MCF 10A (cell line): ENCODE data around the gene LATS2. TPM values are rescaled to one million over a fixed set of nuclear protein-coding genes. Genes with fewer than 3 reads are reported as not detected.

Experiments
- BruUV-seq: library from RNA; stranded (reverse); fragments of 400-500 nt; replicated peaks from 2 replicates; lab custom pipeline; 2021; lab: Mats Ljungman, UMichigan
- CTCF ChIA-PET: fragments of 300-600 bp; sonication (Branson Sonifier 250); formaldehyde crosslinking; extraction: SDS; loops from one replicate; lab custom pipeline; 2021; ENCODE audit warnings: antibody characterized with exemption, inconsistent platforms; lab: Yijun Ruan, JAX
- POLR2A ChIA-PET: fragments of 300-600, 350-650 bp; sonication (Branson Sonifier 250); formaldehyde crosslinking; extraction: SDS; loops from one replicate; lab custom pipeline; 2020; ENCODE audit warnings: antibody characterized with exemption, inconsistent platforms; lab: Yijun Ruan, JAX
- DNase-seq: peaks from one replicate; pipeline ENCODE4 v3.0.0-alpha.2; 2018; ENCODE audit not compliant: unreplicated experiment
- H3K27ac Mint-ChIP-seq: one replicate; pipeline ENCODE4 v1.8.0; 2022; ENCODE audit warnings: mild to moderate bottlenecking, low read depth, mixed read lengths; ENCODE audit not compliant: unreplicated experiment
- H3K27me3 Mint-ChIP-seq: one replicate; pipeline ENCODE4 v1.8.0; 2022; ENCODE audit warnings: mixed read lengths; ENCODE audit not compliant: insufficient read depth, unreplicated experiment
- H3K36me3 Mint-ChIP-seq: one replicate; pipeline ENCODE4 v1.8.0; 2022; ENCODE audit warnings: mild to moderate bottlenecking, moderate library complexity, mixed read lengths; ENCODE audit not compliant: insufficient read depth, unreplicated experiment
- H3K4me1 Mint-ChIP-seq: one replicate; pipeline ENCODE4 v1.8.0; 2022; ENCODE audit warnings: mixed read lengths; ENCODE audit not compliant: insufficient read depth, unreplicated experiment
- H3K4me3 Mint-ChIP-seq: one replicate; pipeline ENCODE4 v1.8.0; 2022; ENCODE audit warnings: mild to moderate bottlenecking, moderate library complexity, mixed read lengths; ENCODE audit not compliant: unreplicated experiment
- H3K9me3 Mint-ChIP-seq: one replicate; pipeline ENCODE4 v1.8.0; 2022; ENCODE audit warnings: mixed read lengths; ENCODE audit not compliant: unreplicated experiment
- intact Hi-C: fragments of 100-400 bp; cut with micrococcal nuclease; formaldehyde crosslinking; loops from 2 replicates; pipeline ENCODE4 v1.14.1; 2022
- total RNA-seq: library from RNA; stranded (reverse); gene quantifications from 2 replicates; pipeline ENCODE4 v1.2.3, GENCODE V29; 2022
- TF ChIP-seq, protein P1 (sequence below): fragments of 200-600 bp; IDR thresholded peaks from one replicate; pipeline ENCODE4 v1.8.0; 2022; ENCODE audit warnings: antibody characterized with exemption, mild to moderate bottlenecking; ENCODE audit not compliant: unreplicated experiment

LATS2 gene
- total RNA-seq, 1 experiment from 2014 or later: 32.3 TPM

- TF ChIP-seq, protein P1, sequence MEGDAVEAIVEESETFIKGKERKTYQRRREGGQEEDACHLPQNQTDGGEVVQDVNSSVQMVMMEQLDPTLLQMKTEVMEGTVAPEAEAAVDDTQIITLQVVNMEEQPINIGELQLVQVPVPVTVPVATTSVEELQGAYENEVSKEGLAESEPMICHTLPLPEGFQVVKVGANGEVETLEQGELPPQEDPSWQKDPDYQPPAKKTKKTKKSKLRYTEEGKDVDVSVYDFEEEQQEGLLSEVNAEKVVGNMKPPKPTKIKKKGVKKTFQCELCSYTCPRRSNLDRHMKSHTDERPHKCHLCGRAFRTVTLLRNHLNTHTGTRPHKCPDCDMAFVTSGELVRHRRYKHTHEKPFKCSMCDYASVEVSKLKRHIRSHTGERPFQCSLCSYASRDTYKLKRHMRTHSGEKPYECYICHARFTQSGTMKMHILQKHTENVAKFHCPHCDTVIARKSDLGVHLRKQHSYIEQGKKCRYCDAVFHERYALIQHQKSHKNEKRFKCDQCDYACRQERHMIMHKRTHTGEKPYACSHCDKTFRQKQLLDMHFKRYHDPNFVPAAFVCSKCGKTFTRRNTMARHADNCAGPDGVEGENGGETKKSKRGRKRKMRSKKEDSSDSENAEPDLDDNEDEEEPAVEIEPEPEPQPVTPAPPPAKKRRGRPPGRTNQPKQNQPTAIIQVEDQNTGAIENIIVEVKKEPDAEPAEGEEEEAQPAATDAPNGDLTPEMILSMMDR: no peak
- Mint-ChIP-seq H3K36me3 (peaks cover 12% of the 10 kb centered on the region), H3K27ac (peak overlapping the region; percentile 31), H3K4me3 (no peak overlapping the region), H3K27me3 (no peaks in the 10 kb centered on the region), H3K9me3 (no peaks in the 10 kb centered on the region), H3K4me1 (peaks cover 30% of the 10 kb centered on the region)
- ChIA-PET POLR2A (interaction anchor here (0.7 to 2.1 kb wide), 4 partner anchors 10 to 88 kb away, joined by 3 to 7 read pairs (median 4); no protein-coding TSS in a partner anchor), CTCF (no interaction called here)
- BruUV-seq: no TSS peak
- intact Hi-C loops: no loop called here
- DNase-seq: no peak
These were observed 5.8 kb downstream of the LATS2 start for GRCh38 chr13:21055511-21056045.

GRCh38 chr13:21055016-21055415, 6.4 kb downstream of the LATS2 start:
- H3K36me3 Mint-ChIP-seq: peaks cover 12% of the 10 kb centered on the region
- ChIA-PET POLR2A (interaction anchor here (0.7 to 2.1 kb wide), 4 partner anchors 9 to 88 kb away, joined by 3 to 7 read pairs (median 4); no protein-coding TSS in a partner anchor), CTCF (no interaction called here)
- no peak for DNase-seq
- TF ChIP-seq, protein P1: no peak
- BruUV-seq: no TSS peak
- peak overlapping the region; percentile 31 for H3K27ac Mint-ChIP-seq
- no peaks in the 10 kb centered on the region for H3K9me3 Mint-ChIP-seq
- H3K4me3 Mint-ChIP-seq: no peak overlapping the region
- no peaks in the 10 kb centered on the region for H3K27me3 Mint-ChIP-seq
- peaks cover 34% of the 10 kb centered on the region for H3K4me1 Mint-ChIP-seq
- intact Hi-C loops: no loop called here

DNA sequence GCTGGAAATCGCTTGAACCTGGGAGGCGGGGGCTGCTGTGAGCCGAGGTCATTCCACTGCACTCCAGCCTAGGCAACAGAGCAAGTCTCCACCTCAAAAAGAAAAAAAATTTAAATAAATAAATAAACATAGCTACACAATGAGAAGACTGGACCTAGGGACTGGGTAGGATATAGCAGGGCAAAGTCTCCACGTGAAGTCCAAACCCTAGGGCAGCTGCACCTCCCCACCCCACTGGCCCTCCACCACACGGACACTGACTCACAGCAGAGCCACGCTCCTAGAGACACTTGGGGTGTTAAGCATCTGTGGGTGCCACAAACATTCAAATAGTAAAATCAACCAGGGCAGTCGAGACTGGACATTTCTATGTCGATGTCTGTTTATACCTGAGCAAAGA, 7.1 kb downstream of the LATS2 start:
- Mint-ChIP-seq H3K36me3 (peaks cover 12% of the 10 kb centered on the region), H3K27ac (no peak overlapping the region), H3K4me3 (no peak overlapping the region), H3K27me3 (no peaks in the 10 kb centered on the region), H3K9me3 (no peaks in the 10 kb centered on the region), H3K4me1 (peaks cover 38% of the 10 kb centered on the region)
- intact Hi-C loops: no loop called here
- ChIA-PET CTCF (interaction anchor here (0.9 kb wide), 1 partner anchor 8 kb away, joined by 3 read pairs; no protein-coding TSS in a partner anchor), POLR2A (interaction anchor here (0.6 to 2.1 kb wide), 5 partner anchors 9 to 183 kb away, joined by 3 to 7 read pairs (median 5); no protein-coding TSS in a partner anchor)
- TF ChIP-seq, protein P1: no peak
- DNase-seq: no peak
- no TSS peak for BruUV-seq

- Mint-ChIP-seq H3K4me3 (no peak overlapping the region), H3K36me3 (peaks cover 12% of the 10 kb centered on the region), H3K27ac (no peak overlapping the region), H3K9me3 (no peaks in the 10 kb centered on the region), H3K27me3 (no peaks in the 10 kb centered on the region), H3K4me1 (peaks cover 37% of the 10 kb centered on the region)
- BruUV-seq: no TSS peak
- no peak for DNase-seq
- POLR2A ChIA-PET: interaction anchor here (1.1 kb wide), 1 partner anchor 9 kb away, joined by 5 read pairs; no protein-coding TSS in a partner anchor
- TF ChIP-seq, protein P1: no peak
- CTCF ChIA-PET: interaction anchor here (0.6 to 0.9 kb wide), 2 partner anchors 9 to 65 kb away, joined by 3 read pairs; no protein-coding TSS in a partner anchor
- intact Hi-C loops: no loop called here
These were observed 8.2 kb downstream of the LATS2 start for GRCh38 chr13:21053231-21053630.
